H9 (cell line): Measurements from ENCODE around the gene TRIB2. TPM values are rescaled to one million over a fixed set of nuclear protein-coding genes. Genes with fewer than 3 reads are reported as not detected.

Source experiments
- DNase-seq: peaks from one replicate; pipeline ENCODE4 v3.0.0-alpha.2; 2017
- H2AFZ ChIP-seq: one replicate; pipeline ENCODE4 v1.6.1; 2013; ENCODE audit warnings: mild to moderate bottlenecking, low read length, control low read depth, moderate library complexity
- H2AK5ac ChIP-seq: 2 replicates; pipeline ENCODE4 v1.6.1; 2013; ENCODE audit warnings: low read length, control low read depth, mixed read lengths; ENCODE audit not compliant: insufficient read length
- H2BK120ac ChIP-seq: one replicate; pipeline ENCODE4 v1.6.1; 2013; ENCODE audit warnings: low read depth, mild to moderate bottlenecking, low read length, control low read depth, inconsistent platforms; ENCODE audit not compliant: poor library complexity, severe bottlenecking
- H2BK12ac ChIP-seq: 2 replicates; pipeline ENCODE4 v1.6.1; 2013; ENCODE audit warnings: low read length, control low read depth, mixed read lengths, low read depth; ENCODE audit not compliant: insufficient read length
- H2BK15ac ChIP-seq: 2 replicates; pipeline ENCODE4 v1.6.1; 2013; ENCODE audit warnings: low read depth, low read length, control low read depth
- H2BK20ac ChIP-seq: one replicate; pipeline ENCODE4 v1.6.1; 2013; ENCODE audit warnings: low read depth, mild to moderate bottlenecking, low read length, control low read depth, inconsistent platforms; ENCODE audit not compliant: poor library complexity, severe bottlenecking
- H2BK5ac ChIP-seq: 2 replicates; pipeline ENCODE4 v1.6.1; 2013; ENCODE audit warnings: low read length, control low read depth, mixed read lengths; ENCODE audit not compliant: insufficient read length
- H3K14ac ChIP-seq: 2 replicates; pipeline ENCODE4 v1.6.1; 2013; ENCODE audit warnings: low read length, control low read depth; ENCODE audit not compliant: insufficient read depth
- H3K18ac ChIP-seq: 2 replicates; pipeline ENCODE4 v1.6.1; 2013; ENCODE audit warnings: low read depth, mild to moderate bottlenecking, mixed read lengths, low read length, control low read depth; ENCODE audit not compliant: insufficient read length
- H3K23ac ChIP-seq: 2 replicates; pipeline ENCODE4 v1.6.1; 2013; ENCODE audit warnings: low read length, control low read depth, mixed read lengths, low read depth; ENCODE audit not compliant: insufficient read length
- H3K23me2 ChIP-seq: 2 replicates; pipeline ENCODE4 v1.6.1; 2013; ENCODE audit warnings: low read depth, mild to moderate bottlenecking, mixed read lengths, low read length, control low read depth; ENCODE audit not compliant: insufficient read length, poor library complexity, severe bottlenecking
- H3K27ac ChIP-seq: 2 replicates; pipeline ENCODE4 v1.5.1; 2013; ENCODE audit warnings: low read length, control low read depth, mixed read lengths, low read depth; ENCODE audit not compliant: insufficient read length
- H3K27me3 ChIP-seq: 2 replicates; pipeline ENCODE4 v1.6.1; 2013; ENCODE audit warnings: low read length, control low read depth, inconsistent platforms; ENCODE audit not compliant: insufficient read depth
- H3K4ac ChIP-seq: 2 replicates; pipeline ENCODE4 v1.6.1; 2013; ENCODE audit warnings: low read depth, mild to moderate bottlenecking, control low read depth, inconsistent platforms, low read length, moderate library complexity
- H3K4me1 ChIP-seq: 2 replicates; pipeline ENCODE4 v1.6.1; 2013; ENCODE audit warnings: low read length, control low read depth, inconsistent platforms; ENCODE audit not compliant: insufficient read depth
- H3K4me2 ChIP-seq: 2 replicates; pipeline ENCODE4 v1.6.1; 2013; ENCODE audit warnings: low read length, control low read depth, mixed read lengths; ENCODE audit not compliant: insufficient read length, insufficient read depth
- H3K56ac ChIP-seq: 2 replicates; pipeline ENCODE4 v1.6.1; 2013; ENCODE audit warnings: low read depth, mild to moderate bottlenecking, mixed read lengths, low read length, control low read depth; ENCODE audit not compliant: insufficient read length
- H3K79me1 ChIP-seq: 2 replicates; pipeline ENCODE4 v1.6.1; 2013; ENCODE audit warnings: low read depth, mild to moderate bottlenecking, moderate library complexity, low read length, control low read depth, inconsistent platforms; ENCODE audit not compliant: insufficient read depth, poor library complexity, severe bottlenecking
- H3K79me2 ChIP-seq: 2 replicates; pipeline ENCODE4 v1.6.1; 2013; ENCODE audit warnings: low read length, control low read depth, inconsistent platforms; ENCODE audit not compliant: insufficient read depth
- H3K9ac ChIP-seq: 2 replicates; pipeline ENCODE4 v1.6.1; 2013; ENCODE audit warnings: low read length, control low read depth, mixed read lengths; ENCODE audit not compliant: insufficient read length; ENCODE audit errors: extremely low read depth
- H3K9me3 ChIP-seq: one replicate; pipeline ENCODE4 v1.6.1; 2013; ENCODE audit warnings: low read depth, low read length, inconsistent platforms; ENCODE audit not compliant: control insufficient read depth
- H3T11ph ChIP-seq: one replicate; pipeline ENCODE4 v1.6.1; 2013; ENCODE audit warnings: mild to moderate bottlenecking, low read length, control low read depth, inconsistent platforms
- H4K20me1 ChIP-seq: one replicate; pipeline ENCODE4 v1.6.1; 2013; ENCODE audit not compliant: control insufficient read depth, insufficient read length, insufficient read depth
- H4K5ac ChIP-seq: 2 replicates; pipeline ENCODE4 v1.6.1; 2013; ENCODE audit warnings: low read depth, mild to moderate bottlenecking, mixed read lengths, low read length, control low read depth; ENCODE audit not compliant: insufficient read length
- H4K8ac ChIP-seq: replicated peaks from 2 replicates; pipeline ENCODE4 v1.6.1; 2013; ENCODE audit warnings: low read length, control low read depth, mixed read lengths, low read depth; ENCODE audit not compliant: insufficient read length
- H4K91ac ChIP-seq: 2 replicates; pipeline ENCODE4 v1.6.1; 2013; ENCODE audit warnings: low read depth, mild to moderate bottlenecking, moderate library complexity, mixed read lengths, low read length, control low read depth; ENCODE audit not compliant: insufficient read length
- H3K27ac Mint-ChIP-seq, 3 experiments: 2 replicates in 2 of 3; 3 replicates in 1 of 3; pipeline ENCODE4 v1.8.0; 2020 to 2021; ENCODE audit warnings: mixed read lengths in 3 of 3, mild to moderate bottlenecking in 1 of 3, moderate library complexity in 1 of 3
- H3K27me3 Mint-ChIP-seq: 2 replicates; pipeline ENCODE4 v1.8.0; 2021; ENCODE audit warnings: low read depth, mild to moderate bottlenecking, moderate library complexity, mixed read lengths
- H3K36me3 Mint-ChIP-seq, 3 experiments: 2 replicates in 2 of 3; 3 replicates in 1 of 3; pipeline ENCODE4 v1.8.0; 2020 to 2021; ENCODE audit warnings: low read depth in 3 of 3, mixed read lengths in 3 of 3; ENCODE audit not compliant: insufficient read depth in 1 of 3
- H3K4me1 Mint-ChIP-seq, 2 experiments: 2 replicates each; pipeline ENCODE4 v1.8.0; 2020; ENCODE audit warnings: mixed read lengths in 2 of 2
- H3K4me3 Mint-ChIP-seq, 2 experiments: 2 replicates in 1 of 2; 3 replicates in 1 of 2; pipeline ENCODE4 v1.8.0; 2020 to 2021; ENCODE audit warnings: mild to moderate bottlenecking in 2 of 2, mixed read lengths in 2 of 2, moderate library complexity in 1 of 2
- H3K9me3 Mint-ChIP-seq, 2 experiments: 2 replicates in 1 of 2; 3 replicates in 1 of 2; pipeline ENCODE4 v1.8.0; 2020; ENCODE audit warnings: mild to moderate bottlenecking in 2 of 2, mixed read lengths in 2 of 2, moderate library complexity in 1 of 2
- CTCF ChIP-seq: fragments of 200-600 bp; sonication (generic); conservative IDR thresholded peaks from 3 replicates; pipeline ENCODE4 v1.8.0; 2021; ENCODE audit warnings: antibody characterized with exemption, mild to moderate bottlenecking
- WGBS: extraction: QIAGEN DNeasy Blood & Tissue Kit; methylation state at CpG from one replicate; pipeline ENCODE4 v1.1.7; 2013; ENCODE audit warnings: missing lambda C conversion rate, low lambda C conversion rate, mixed read lengths; ENCODE audit not compliant: insufficient read length; ENCODE audit errors: extremely low coverage; 5-methylcytosine and 5-hydroxymethylcytosine counted together
- total RNA-seq: library from RNA; stranded (reverse); gene quantifications from 2 replicates; pipeline ENCODE4 v1.2.1, GENCODE V29; 2021

TRIB2 gene
- total RNA-seq, 1 experiment from 2014 or later = 41.9 TPM

- Histone ChIP-seq H3K4ac (no peak overlapping the region; the same call in 1 of the 2 replicates), H3T11ph (no peak overlapping the region), H3K79me2 (peaks cover 43% of the 10 kb centered on the region; the same call in 1 of the 2 replicates), H3K18ac (peak overlapping the region; percentile 85), H3K9ac (peak overlapping the region; percentile 89), H3K14ac (peak overlapping the region; percentile 97), H2AK5ac (no peak overlapping the region), H3K79me1 (no peaks in the 10 kb centered on the region), H3K23me2 (peaks cover 25% of the 10 kb centered on the region), H3K23ac (no peak overlapping the region), H2AFZ (no peak overlapping the region), H4K5ac (no peak overlapping the region), H2BK12ac (no peak overlapping the region), H3K56ac (no peak overlapping the region), H3K27me3 (no peaks in the 10 kb centered on the region), H3K4me1 (peaks cover 9% of the 10 kb centered on the region), H4K8ac (no peak overlapping the region), H2BK120ac (peak overlapping the region; percentile 82), H4K20me1 (no peaks in the 10 kb centered on the region), H2BK5ac (no peak overlapping the region), H2BK15ac (no peak overlapping the region), H2BK20ac (no peak overlapping the region), H4K91ac (no peak overlapping the region), H3K27ac (no peak overlapping the region), H3K9me3 (no peaks in the 10 kb centered on the region), H3K4me2 (peak overlapping the region; percentile 93)
- H3K9me3 Mint-ChIP-seq = peaks cover 0 to 4% of the 10 kb centered on the region in 2 experiments; a peak in 2 of 5 replicates
- H3K27ac Mint-ChIP-seq = peak overlapping the region in 2 of 3 experiments; percentile 92 to 96; a peak in 6 of 7 replicates
- H3K4me3 Mint-ChIP-seq = peak overlapping the region; percentile 91 to 99
- H3K36me3 Mint-ChIP-seq = peaks cover 0 to 12% (median 1%) of the 10 kb centered on the region in 3 experiments; a peak in 3 of 7 replicates
- no CpG with 5 or more reads among the region's 74 CpGs for WGBS
- TF ChIP-seq CTCF = peak; percentile 59
- peaks cover 51 to 55% of the 10 kb centered on the region in 2 experiments for H3K4me1 Mint-ChIP-seq
- H3K27me3 Mint-ChIP-seq = peaks cover 4% of the 10 kb centered on the region
- DNase-seq = peak; percentile 71
Observed at GRCh38 chr2:12717191-12718014, 667 bp downstream of the TRIB2 start.
